Mesendoderm (in vitro differentiated cells): ENCODE data around the gene MBD5.

Source experiments
- DNase-seq: peaks from one replicate; pipeline ENCODE4 v3.0.0; 2013
- H2AK5ac ChIP-seq: 2 replicates; pipeline ENCODE4 v1.6.1; 2013; ENCODE audit warnings: low read length, inconsistent platforms
- H2BK120ac ChIP-seq: 2 replicates; pipeline ENCODE4 v1.6.1; 2013; ENCODE audit warnings: low read depth, mild to moderate bottlenecking, low read length, moderate library complexity, mixed read lengths
- H2BK15ac ChIP-seq: replicated peaks from 2 replicates; pipeline ENCODE4 v1.6.1; 2013; ENCODE audit warnings: low read depth, mild to moderate bottlenecking, moderate library complexity
- H2BK5ac ChIP-seq: 2 replicates; pipeline ENCODE4 v1.6.1; 2013; ENCODE audit warnings: low read length, inconsistent platforms
- H3K18ac ChIP-seq: 2 replicates; pipeline ENCODE4 v1.6.1; 2013; ENCODE audit warnings: mild to moderate bottlenecking, low read length, mixed read lengths
- H3K23ac ChIP-seq: one replicate; pipeline ENCODE4 v1.6.1; 2013; ENCODE audit warnings: low read length
- H3K27ac ChIP-seq: 2 replicates; pipeline ENCODE4 v1.5.1; 2013; ENCODE audit warnings: low read depth, mild to moderate bottlenecking, inconsistent platforms, low read length, moderate library complexity
- H3K27me3 ChIP-seq: 2 replicates; pipeline ENCODE4 v1.6.1; 2013; ENCODE audit warnings: low read length, control low read depth, mild to moderate bottlenecking, inconsistent platforms; ENCODE audit not compliant: insufficient read depth, poor library complexity
- H3K36me3 ChIP-seq: 2 replicates; pipeline ENCODE4 v1.6.1; 2013; ENCODE audit warnings: low read length, inconsistent platforms; ENCODE audit not compliant: control insufficient read depth, insufficient read depth
- H3K4ac ChIP-seq: one replicate; pipeline ENCODE4 v1.6.1; 2013; ENCODE audit warnings: low read depth, mild to moderate bottlenecking, low read length, moderate library complexity
- H3K4me1 ChIP-seq: 2 replicates; pipeline ENCODE4 v1.6.1; 2013; ENCODE audit warnings: low read depth, low read length, inconsistent platforms; ENCODE audit not compliant: control insufficient read depth
- H3K4me2 ChIP-seq: 2 replicates; pipeline ENCODE4 v1.6.1; 2013; ENCODE audit warnings: low read length
- H3K4me3 ChIP-seq: 2 replicates; pipeline ENCODE4 v1.5.1; 2013; ENCODE audit warnings: mild to moderate bottlenecking, low read length
- H3K56ac ChIP-seq: one replicate; pipeline ENCODE4 v1.6.1; 2013; ENCODE audit warnings: low read length
- H3K79me1 ChIP-seq: 2 replicates; pipeline ENCODE4 v1.6.1; 2013; ENCODE audit warnings: low read length, inconsistent platforms
- H3K79me2 ChIP-seq: 2 replicates; pipeline ENCODE4 v1.6.1; 2013; ENCODE audit warnings: mild to moderate bottlenecking, low read length; ENCODE audit not compliant: control insufficient read depth, insufficient read depth
- H3K9ac ChIP-seq: 2 replicates; pipeline ENCODE4 v1.6.1; 2013; ENCODE audit warnings: low read length, inconsistent platforms
- H4K5ac ChIP-seq: one replicate; pipeline ENCODE4 v1.6.1; 2013; ENCODE audit warnings: low read length
- H4K8ac ChIP-seq: one replicate; pipeline ENCODE4 v1.6.1; 2013; ENCODE audit warnings: low read depth, mild to moderate bottlenecking, control low read depth, low read length, moderate library complexity
- WGBS: extraction: QIAGEN DNeasy Blood & Tissue Kit; methylation state at CpG from one replicate; pipeline ENCODE4 v1.1.7; 2013; ENCODE audit warnings: low lambda C conversion rate, missing lambda C conversion rate; ENCODE audit not compliant: insufficient coverage; ENCODE audit errors: extremely low coverage; 5-methylcytosine and 5-hydroxymethylcytosine counted together

The MBD5 gene

GRCh38 chr2:148122788-148123187, 101.9 kb downstream of the MBD5 start:
- Histone ChIP-seq H2BK15ac (no peak overlapping the region), H3K23ac (no peak overlapping the region), H3K36me3 (no peaks in the 10 kb centered on the region), H4K8ac (no peak overlapping the region), H3K56ac (no peak overlapping the region), H3K4ac (no peak overlapping the region), H2BK120ac (no peak overlapping the region), H3K4me2 (no peak overlapping the region), H3K18ac (no peak overlapping the region), H3K79me2 (no peaks in the 10 kb centered on the region), H3K9ac (no peak overlapping the region), H3K79me1 (no peaks in the 10 kb centered on the region), H2BK5ac (no peak overlapping the region), H3K4me3 (no peak overlapping the region), H3K27ac (no peak overlapping the region), H3K4me1 (no peaks in the 10 kb centered on the region), H4K5ac (no peak overlapping the region), H2AK5ac (no peak overlapping the region), H3K27me3 (no peaks in the 10 kb centered on the region)
- DNase-seq, result peak; percentile 5

- H2BK5ac ChIP-seq, result no peak overlapping the region
- no peak overlapping the region for H3K56ac ChIP-seq
- H3K79me1 ChIP-seq, result no peaks in the 10 kb centered on the region
- H3K36me3 ChIP-seq, result no peaks in the 10 kb centered on the region
- DNase-seq, result peak; percentile 1
- no peak overlapping the region for H4K8ac ChIP-seq
- H2AK5ac ChIP-seq, result no peak overlapping the region
- H3K4me3 ChIP-seq, result no peak overlapping the region
- no peak overlapping the region for H3K18ac ChIP-seq
- no peak overlapping the region for H3K9ac ChIP-seq
- H3K27ac ChIP-seq, result no peak overlapping the region
- no peaks in the 10 kb centered on the region for H3K4me1 ChIP-seq
- no peak overlapping the region for H3K4ac ChIP-seq
- H3K23ac ChIP-seq, result no peak overlapping the region
- H3K4me2 ChIP-seq, result no peak overlapping the region
- H3K27me3 ChIP-seq, result no peaks in the 10 kb centered on the region
- no peak overlapping the region for H4K5ac ChIP-seq
- no peak overlapping the region for H2BK120ac ChIP-seq
- no CpG with 5 or more reads among the region's 2 CpGs for WGBS
- H3K79me2 ChIP-seq, result no peaks in the 10 kb centered on the region
- H2BK15ac ChIP-seq, result no peak overlapping the region
These were observed 103.4 kb downstream of the MBD5 start for GRCh38 chr2:148124271-148124670.

- Histone ChIP-seq H2BK120ac (no peak overlapping the region), H3K27ac (no peak overlapping the region), H2AK5ac (no peak overlapping the region), H3K56ac (no peak overlapping the region), H3K4me1 (no peaks in the 10 kb centered on the region), H3K23ac (no peak overlapping the region), H3K4ac (no peak overlapping the region), H3K4me3 (no peak overlapping the region), H3K79me1 (no peaks in the 10 kb centered on the region), H3K18ac (no peak overlapping the region), H2BK5ac (no peak overlapping the region), H3K79me2 (no peaks in the 10 kb centered on the region), H4K5ac (no peak overlapping the region), H2BK15ac (no peak overlapping the region), H3K4me2 (no peak overlapping the region), H3K9ac (no peak overlapping the region), H4K8ac (no peak overlapping the region), H3K27me3 (no peaks in the 10 kb centered on the region), H3K36me3 (no peaks in the 10 kb centered on the region)
- DNase-seq, result no peak
- no CpG with 5 or more reads among the region's 3 CpGs for whole genome bisulfite sequencing
These were observed 109.7 kb downstream of the MBD5 start for GRCh38 chr2:148130581-148130980.

- Histone ChIP-seq H2BK5ac (no peak overlapping the region), H3K36me3 (no peaks in the 10 kb centered on the region), H3K4me2 (no peak overlapping the region), H4K8ac (no peak overlapping the region), H2AK5ac (no peak overlapping the region), H3K56ac (no peak overlapping the region), H3K4me1 (no peaks in the 10 kb centered on the region), H3K79me1 (no peaks in the 10 kb centered on the region), H3K27me3 (no peaks in the 10 kb centered on the region), H3K79me2 (no peaks in the 10 kb centered on the region), H4K5ac (no peak overlapping the region), H3K4me3 (no peak overlapping the region), H2BK120ac (no peak overlapping the region), H3K9ac (no peak overlapping the region), H2BK15ac (no peak overlapping the region), H3K4ac (no peak overlapping the region), H3K23ac (no peak overlapping the region), H3K27ac (no peak overlapping the region), H3K18ac (no peak overlapping the region)
- DNase-seq, result no peak
- WGBS, result no CpG with 5 or more reads among the region's 1 CpG
These were observed 111.5 kb downstream of the MBD5 start for GRCh38 chr2:148132412-148132811.

GRCh38 chr2:148135705-148136104, 114.8 kb downstream of the MBD5 start:
- Histone ChIP-seq H2BK120ac (no peak overlapping the region), H3K4me1 (no peaks in the 10 kb centered on the region), H3K18ac (no peak overlapping the region), H3K79me1 (no peaks in the 10 kb centered on the region), H2BK15ac (no peak overlapping the region), H3K23ac (no peak overlapping the region), H3K4me3 (no peak overlapping the region), H2AK5ac (no peak overlapping the region), H3K79me2 (no peaks in the 10 kb centered on the region), H2BK5ac (no peak overlapping the region), H3K4ac (no peak overlapping the region), H4K8ac (no peak overlapping the region), H3K27ac (no peak overlapping the region), H3K9ac (no peak overlapping the region), H3K27me3 (no peaks in the 10 kb centered on the region), H3K4me2 (no peak overlapping the region), H4K5ac (no peak overlapping the region), H3K36me3 (no peaks in the 10 kb centered on the region), H3K56ac (no peak overlapping the region)
- no CpG with 5 or more reads among the region's 3 CpGs for WGBS
- DNase-seq, result peak; percentile 21

- DNase-seq, result no peak
- no peak overlapping the region for H4K8ac ChIP-seq
- no peaks in the 10 kb centered on the region for H3K27me3 ChIP-seq
- H3K36me3 ChIP-seq, result no peaks in the 10 kb centered on the region
- no peaks in the 10 kb centered on the region for H3K79me2 ChIP-seq
- H2AK5ac ChIP-seq, result no peak overlapping the region
- no peak overlapping the region for H3K27ac ChIP-seq
- no peak overlapping the region for H3K4me3 ChIP-seq
- H3K4me1 ChIP-seq, result no peaks in the 10 kb centered on the region
- no peak overlapping the region for H3K9ac ChIP-seq
- no peak overlapping the region for H4K5ac ChIP-seq
- no peak overlapping the region for H3K18ac ChIP-seq
- H2BK120ac ChIP-seq, result no peak overlapping the region
- H3K4ac ChIP-seq, result no peak overlapping the region
- no peaks in the 10 kb centered on the region for H3K79me1 ChIP-seq
- WGBS, result no CpG with 5 or more reads among the region's 1 CpG
- no peak overlapping the region for H2BK15ac ChIP-seq
- no peak overlapping the region for H3K56ac ChIP-seq
- no peak overlapping the region for H3K23ac ChIP-seq
- H2BK5ac ChIP-seq, result no peak overlapping the region
- H3K4me2 ChIP-seq, result no peak overlapping the region
These were observed 115.5 kb downstream of the MBD5 start for GRCh38 chr2:148136441-148136840.
